Measurements from ENCODE around the gene SFXN3. TPM values are rescaled to one million over a fixed set of nuclear protein-coding genes. Genes with fewer than 3 reads are reported as not detected.

SFXN3 gene
- total and polyA plus RNA-seq, 2 experiments from 2014 or later, result 93.6 to 102 TPM

DNA sequence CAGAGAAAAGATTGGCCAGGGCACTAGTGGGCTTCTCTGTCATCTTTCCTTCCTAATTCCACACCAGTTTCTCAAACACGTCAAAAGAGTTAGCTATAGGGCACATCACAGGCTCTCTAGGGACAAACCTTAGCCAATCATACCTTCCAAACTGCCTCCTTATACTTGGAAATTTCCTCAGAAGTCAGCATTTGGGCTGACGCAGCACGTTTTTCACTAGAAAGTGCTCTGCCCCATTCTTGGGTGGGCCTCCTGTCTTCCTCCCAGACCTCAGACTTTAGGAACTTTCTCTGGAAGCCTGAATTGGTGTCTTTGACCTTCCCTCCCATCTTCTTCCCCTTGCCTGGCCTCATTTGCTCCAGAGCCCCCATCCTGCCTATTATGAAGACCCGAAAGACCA, 11.1 kb downstream of the SFXN3 start:
- DNase-seq (ENCODE audit: low spot score), result no peak
- Histone ChIP-seq H3K9me3 (ENCODE audit: low read depth) (no peaks in the 10 kb centered on the region), H3K27me3 (peaks cover 11% of the 10 kb centered on the region), H3K36me3 (replicated peaks; ENCODE audit: insufficient read depth, low read depth) (no peaks in the 10 kb centered on the region), H3K27ac (peak overlapping the region; percentile 89), H3K9me2 (replicated peaks; ENCODE audit: insufficient read depth) (no peaks in the 10 kb centered on the region), H3K79me2 (no peaks in the 10 kb centered on the region), H2AFZ (no peak overlapping the region), H4K20me1 (ENCODE audit: insufficient read depth, poor library complexity, severe bottlenecking) (no peaks in the 10 kb centered on the region), H3K4me2 (peak overlapping the region; percentile 76), H3K4me1 (ENCODE audit: insufficient read depth) (peaks cover 14% of the 10 kb centered on the region), H3K4me3 (no peak overlapping the region)
- no peak for TF ChIP-seq EZH2phosphoT487 (IDR thresholded peaks at IDR 0.05; ENCODE audit: low read depth, severe bottlenecking, unreplicated experiment)
- TF ChIP-seq EZH2 (IDR thresholded peaks at IDR 0.05; ENCODE audit: borderline replicate concordance), result no peak
- no peak for TF ChIP-seq CTCF (IDR thresholded peaks at IDR 0.05; ENCODE audit: poor library complexity)
- 85% methylated on average over 4 of the region's 4 CpGs for WGBS (ENCODE audit: low lambda C conversion rate, missing lambda C conversion rate)

GRCh38 chr10:101042667-101043362, 11.8 kb downstream of the SFXN3 start:
- TF ChIP-seq EZH2phosphoT487 (IDR thresholded peaks at IDR 0.05; ENCODE audit: low read depth, severe bottlenecking, unreplicated experiment), result no peak
- no peak for TF ChIP-seq CTCF (IDR thresholded peaks at IDR 0.05; ENCODE audit: poor library complexity)
- no peak for TF ChIP-seq EZH2 (IDR thresholded peaks at IDR 0.05; ENCODE audit: borderline replicate concordance)
- Histone ChIP-seq H3K4me3 (peak overlapping the region; percentile 5), H2AFZ (peak overlapping the region; percentile 55), H3K4me1 (ENCODE audit: insufficient read depth) (peaks cover 14% of the 10 kb centered on the region), H3K9me2 (replicated peaks; ENCODE audit: insufficient read depth) (no peaks in the 10 kb centered on the region), H3K9me3 (ENCODE audit: low read depth) (no peaks in the 10 kb centered on the region), H3K27me3 (peaks cover 18% of the 10 kb centered on the region), H4K20me1 (ENCODE audit: insufficient read depth, poor library complexity, severe bottlenecking) (no peaks in the 10 kb centered on the region), H3K27ac (peak overlapping the region; percentile 89), H3K79me2 (no peaks in the 10 kb centered on the region), H3K36me3 (replicated peaks; ENCODE audit: insufficient read depth, low read depth) (no peaks in the 10 kb centered on the region), H3K4me2 (peak overlapping the region; percentile 76)
- WGBS (ENCODE audit: low lambda C conversion rate, missing lambda C conversion rate), result 4% methylated on average over 40 of the region's 40 CpGs
- DNase-seq (ENCODE audit: low spot score), result peak; percentile 98

- H3K9me2 ChIP-seq (replicated peaks; ENCODE audit: insufficient read depth), result no peaks in the 10 kb centered on the region
- H4K20me1 ChIP-seq (ENCODE audit: insufficient read depth, poor library complexity, severe bottlenecking), result no peaks in the 10 kb centered on the region
- no peak for TF ChIP-seq EZH2phosphoT487 (IDR thresholded peaks at IDR 0.05; ENCODE audit: low read depth, severe bottlenecking, unreplicated experiment)
- no peak for TF ChIP-seq CTCF (IDR thresholded peaks at IDR 0.05; ENCODE audit: poor library complexity)
- TF ChIP-seq EZH2 (IDR thresholded peaks at IDR 0.05; ENCODE audit: borderline replicate concordance), result no peak
- H2AFZ ChIP-seq, result peak overlapping the region; percentile 55
- H3K4me3 ChIP-seq, result peak overlapping the region; percentile 5
- H3K36me3 ChIP-seq (replicated peaks; ENCODE audit: insufficient read depth, low read depth), result no peaks in the 10 kb centered on the region
- no peaks in the 10 kb centered on the region for H3K9me3 ChIP-seq (ENCODE audit: low read depth)
- H3K4me2 ChIP-seq, result peak overlapping the region; percentile 76
- H3K27me3 ChIP-seq, result peaks cover 23% of the 10 kb centered on the region
- H3K4me1 ChIP-seq (ENCODE audit: insufficient read depth), result peaks cover 14% of the 10 kb centered on the region
- peak overlapping the region; percentile 89 for H3K27ac ChIP-seq
- WGBS (ENCODE audit: low lambda C conversion rate, missing lambda C conversion rate), result 20% methylated on average over 2 of the region's 2 CpGs
- no peaks in the 10 kb centered on the region for H3K79me2 ChIP-seq
- no peak for DNase-seq (ENCODE audit: low spot score)
Measured at GRCh38 chr10:101043363-101043707, 12.3 kb downstream of the SFXN3 start.
